Naive thymus-derived CD8-positive, alpha-beta T cell (primary cell): Measurements from ENCODE around the gene MOV10L1. TPM values are rescaled to one million over a fixed set of nuclear protein-coding genes. Genes with fewer than 3 reads are reported as not detected.

Experiments used
- ATAC-seq, 2 donors: fragments of 150-1000 bp; cut with Tn5 transposase in 1 of 2; sonication (Bioruptor Pico), chemical (Tn5 transposase) in 1 of 2; 1 replicate in 1 of 2; 2 replicates in 1 of 2; pipeline ENCODE4 v1.10.0; 2021; ENCODE audit warnings: mild to moderate bottlenecking in 2 of 2, moderate library complexity in 2 of 2
- POLR2A ChIA-PET: fragments of 350-600 bp; sonication (Branson Sonifier 250); formaldehyde crosslinking; loops from one replicate; lab custom pipeline; 2021; ENCODE audit warnings: antibody characterized with exemption; lab: Charles Lee
- DNase-seq, 10 donors: peaks; one replicate each; pipeline versions ENCODE4 v3.0.0 to v3.0.0-alpha.2; 2020 to 2022
- H3K27ac Mint-ChIP-seq, 10 donors: one replicate each; pipeline ENCODE4 v1.8.0; 2020 to 2022; ENCODE audit warnings: mild to moderate bottlenecking in 10 of 10, mixed read lengths in 10 of 10, moderate library complexity in 4 of 10, inconsistent platforms in 1 of 10
- H3K27me3 Mint-ChIP-seq, 5 donors: one replicate each; pipeline ENCODE4 v1.8.0; 2021 to 2022; ENCODE audit warnings: mixed read lengths in 5 of 5
- H3K36me3 Mint-ChIP-seq, 3 donors: one replicate each; pipeline ENCODE4 v1.8.0; 2020 to 2022; ENCODE audit warnings: mixed read lengths in 3 of 3, mild to moderate bottlenecking in 2 of 3, inconsistent platforms in 1 of 3
- H3K4me1 Mint-ChIP-seq, 4 donors: one replicate each; pipeline ENCODE4 v1.8.0; 2021 to 2022; ENCODE audit warnings: mixed read lengths in 4 of 4
- H3K4me3 Mint-ChIP-seq, 10 donors: one replicate each; pipeline ENCODE4 v1.8.0; 2020 to 2022; ENCODE audit warnings: mild to moderate bottlenecking in 10 of 10, mixed read lengths in 10 of 10, moderate library complexity in 6 of 10, inconsistent platforms in 1 of 10
- H3K9me3 Mint-ChIP-seq, 9 donors: one replicate each; pipeline ENCODE4 v1.8.0; 2020 to 2022; ENCODE audit warnings: mixed read lengths in 9 of 9, mild to moderate bottlenecking in 3 of 9, inconsistent platforms in 1 of 9, moderate library complexity in 1 of 9
- polyA plus RNA-seq, 3 donors: library from polyadenylated mRNA; unstranded; fragments of 300-500 nt; fragmentation: Illumina TruSeq; gene quantifications; one replicate each; pipeline ENCODE4 v1.2.3, GENCODE V29; 2021
- total RNA-seq, 8 experiments: library from RNA in 2 of 8; stranded (reverse) in 2 of 8; gene quantifications; one replicate each; pipeline ENCODE4 v1.2.3 and lab custom pipeline; 2021 to 2026

The MOV10L1 gene
- total and polyA plus RNA-seq, 5 experiments from 2014 or later = not detected

GRCh38 chr22:50207383-50208140, 117.8 kb downstream of the MOV10L1 start:
- H3K36me3 Mint-ChIP-seq = peaks cover 2 to 49% (median 5%) of the 10 kb centered on the region in 3 donors
- H3K9me3 Mint-ChIP-seq = no peaks in the 10 kb centered on the region
- peaks cover 13 to 48% (median 30%) of the 10 kb centered on the region in 4 donors for H3K4me1 Mint-ChIP-seq
- H3K4me3 Mint-ChIP-seq = no peak overlapping the region
- H3K27ac Mint-ChIP-seq = peak overlapping the region in 4 of 10 donors; percentile 9 to 76 (median 32)
- no peak for DNase-seq
- POLR2A ChIA-PET = interaction anchor here (0.9 to 1.5 kb wide), 2 partner anchors 13 to 44 kb away, joined by 3 to 4 read pairs; partner anchors contain the start of gene HDAC10
- no peak for ATAC-seq
- H3K27me3 Mint-ChIP-seq = no peaks in the 10 kb centered on the region

DNA sequence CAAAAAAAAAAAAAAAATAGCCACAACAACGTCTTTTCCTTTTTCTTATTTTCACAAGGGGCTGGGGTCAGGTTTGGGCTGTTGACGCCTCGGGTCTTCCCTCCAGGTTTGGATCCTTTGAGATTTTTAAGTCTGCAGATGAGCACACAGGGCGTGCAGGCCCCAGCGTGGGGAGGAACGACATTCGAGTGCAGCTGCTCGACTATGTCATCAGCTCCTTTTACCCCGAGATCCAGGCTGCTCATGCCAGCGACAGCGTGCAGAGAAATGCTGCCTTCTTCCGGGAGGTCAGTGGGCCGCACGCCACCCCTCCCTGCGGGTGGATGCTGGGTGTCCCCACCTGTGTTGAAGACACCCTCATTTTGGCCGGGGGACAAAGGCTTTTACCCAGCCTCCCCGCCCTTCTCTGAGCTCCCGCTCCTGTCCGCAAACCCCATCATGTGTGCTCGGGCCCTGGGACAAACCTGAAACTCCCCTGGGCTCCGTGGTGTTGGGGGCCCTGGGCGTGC, 118.7 kb downstream of the MOV10L1 start:
- Mint-ChIP-seq H3K36me3 (peaks cover 4 to 51% (median 9%) of the 10 kb centered on the region in 3 donors), H3K4me1 (peaks cover 17 to 50% (median 30%) of the 10 kb centered on the region in 4 donors), H3K4me3 (no peak overlapping the region), H3K27ac (peak overlapping the region in 3 of 10 donors; percentile 25 to 66 (median 27)), H3K27me3 (no peaks in the 10 kb centered on the region), H3K9me3 (no peaks in the 10 kb centered on the region)
- DNase-seq = peak in 1 of 10 donors; percentile 55
- no peak for ATAC-seq
- POLR2A ChIA-PET = interaction anchor here (0.7 to 1.1 kb wide), 2 partner anchors 18 to 22 kb away, joined by 3 read pairs; no protein-coding TSS in a partner anchor

GRCh38 chr22:50208939-50209892, 119.4 kb downstream of the MOV10L1 start:
- Mint-ChIP-seq H3K27me3 (no peaks in the 10 kb centered on the region), H3K9me3 (no peaks in the 10 kb centered on the region), H3K27ac (peak overlapping the region; percentile 30 to 97 (median 80)), H3K36me3 (peaks cover 4 to 50% (median 9%) of the 10 kb centered on the region in 3 donors), H3K4me3 (peak overlapping the region in 2 of 10 donors; percentile 0 to 68), H3K4me1 (peaks cover 17 to 44% (median 27%) of the 10 kb centered on the region in 4 donors)
- POLR2A ChIA-PET = interaction anchor here (0.7 to 1.1 kb wide), 2 partner anchors 19 to 22 kb away, joined by 3 read pairs; no protein-coding TSS in a partner anchor
- ATAC-seq (peak; percentile 37 to 45), DNase-seq (no peak)

DNA sequence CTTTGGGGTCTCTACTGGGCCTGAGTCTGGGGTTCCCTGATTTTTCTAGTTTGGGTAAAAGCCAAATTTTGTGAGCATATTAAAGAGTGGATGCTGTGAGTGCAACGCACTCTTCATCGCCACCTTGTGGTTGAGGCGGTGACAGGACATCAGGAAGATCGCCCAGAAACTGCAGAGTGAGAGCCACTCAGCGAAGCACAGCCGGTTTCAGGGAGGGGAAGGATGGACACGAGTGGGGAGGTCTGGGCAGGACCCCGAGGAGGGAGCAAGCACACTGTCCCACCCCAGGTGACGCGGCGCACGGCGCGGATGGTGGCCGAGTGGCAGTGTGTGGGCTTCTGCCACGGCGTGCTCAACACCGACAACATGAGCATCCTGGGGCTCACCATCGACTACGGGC, 120.1 kb downstream of the MOV10L1 start:
- Mint-ChIP-seq H3K4me3 (peak overlapping the region in 2 of 10 donors; percentile 0 to 68), H3K27me3 (no peaks in the 10 kb centered on the region), H3K9me3 (no peaks in the 10 kb centered on the region), H3K36me3 (peaks cover 4 to 54% (median 9%) of the 10 kb centered on the region in 3 donors), H3K4me1 (peaks cover 16 to 42% (median 24%) of the 10 kb centered on the region in 4 donors), H3K27ac (peak overlapping the region; percentile 30 to 97 (median 80))
- POLR2A ChIA-PET = no interaction called here
- ATAC-seq (peak; percentile 77 to 84), DNase-seq (peak; percentile 47 to 81 (median 67))

GRCh38 chr22:50210378-50211139, 120.8 kb downstream of the MOV10L1 start:
- peak in 1 of 10 donors; percentile 64 for DNase-seq
- Mint-ChIP-seq H3K4me1 (peaks cover 12 to 41% (median 22%) of the 10 kb centered on the region in 4 donors), H3K4me3 (no peak overlapping the region), H3K36me3 (peaks cover 8 to 54% (median 9%) of the 10 kb centered on the region in 3 donors), H3K9me3 (no peaks in the 10 kb centered on the region), H3K27me3 (no peaks in the 10 kb centered on the region), H3K27ac (peak overlapping the region in 2 of 10 donors; percentile 79 to 97)
- POLR2A ChIA-PET = interaction anchor here (1.0 to 1.2 kb wide), 2 partner anchors 12 to 24 kb away, joined by 3 read pairs; no protein-coding TSS in a partner anchor
- no peak for ATAC-seq

DNA sequence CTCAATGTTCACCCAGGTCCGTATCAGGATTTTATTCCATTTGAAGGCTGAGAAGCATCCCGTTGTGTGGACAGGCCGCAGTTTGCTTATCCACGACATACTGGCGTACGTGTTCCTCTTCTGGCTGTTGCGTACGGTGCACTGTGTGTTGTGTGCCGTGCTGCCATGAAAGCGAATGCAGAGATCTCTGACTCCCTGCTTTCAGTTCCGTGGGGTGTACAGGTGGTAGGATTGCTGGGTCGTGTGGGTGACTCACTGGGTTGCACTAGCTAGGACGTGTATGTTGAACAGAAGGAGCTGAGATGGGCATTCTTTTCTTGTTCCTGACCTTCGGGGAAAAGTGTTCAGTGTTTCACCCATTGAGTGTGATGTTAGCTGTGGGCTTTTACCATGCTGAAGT, 121.3 kb downstream of the MOV10L1 start:
- POLR2A ChIA-PET = interaction anchor here (1.0 to 1.2 kb wide), 2 partner anchors 11 to 24 kb away, joined by 3 read pairs; no protein-coding TSS in a partner anchor
- Mint-ChIP-seq H3K4me1 (peaks cover 12 to 40% (median 22%) of the 10 kb centered on the region in 4 donors), H3K27ac (peak overlapping the region in 4 of 10 donors; percentile 33 to 75 (median 62)), H3K4me3 (no peak overlapping the region), H3K36me3 (peaks cover 9 to 60% (median 9%) of the 10 kb centered on the region in 3 donors), H3K27me3 (no peaks in the 10 kb centered on the region), H3K9me3 (no peaks in the 10 kb centered on the region)
- ATAC-seq = no peak
- no peak for DNase-seq

Other genes with a start within 250 kb of the MOV10L1 start
- gene ZBED4, start 236.2 kb upstream of the MOV10L1 start, total RNA-seq = 10 to 100 TPM; 17.6 to 18.1 TPM
- 10 to 100 TPM in 1 of 3 donors, 1 to 10 TPM in 2; 5.5 to 11.4 (median 8.1) TPM for gene ZBED4, start 236.2 kb upstream of the MOV10L1 start, polyA plus RNA-seq
- gene ALG12, start 171.6 kb upstream of the MOV10L1 start, total RNA-seq = 10 to 100 TPM; 20.3 to 23.6 TPM
- 10 to 100 TPM; 10.8 to 17.0 (median 16.9) TPM for gene ALG12, start 171.6 kb upstream of the MOV10L1 start, polyA plus RNA-seq
- gene CRELD2, start 171.4 kb upstream of the MOV10L1 start, total RNA-seq = 10 to 100 TPM; 22.1 to 28.0 TPM
- gene CRELD2, start 171.4 kb upstream of the MOV10L1 start, polyA plus RNA-seq = 10 to 100 TPM; 35.8 to 43.6 (median 37.0) TPM
- gene PIM3, start 129.2 kb upstream of the MOV10L1 start, total RNA-seq = 10 to 100 TPM; 42.0 to 44.0 TPM
- gene PIM3, start 129.2 kb upstream of the MOV10L1 start, polyA plus RNA-seq = 10 to 100 TPM; 12.4 to 26.0 (median 13.6) TPM
- gene IL17REL, start 77.2 kb upstream of the MOV10L1 start, total RNA-seq = not detected
- gene IL17REL, start 77.2 kb upstream of the MOV10L1 start, polyA plus RNA-seq = not detected
- not detected for gene TTLL8, start 31.7 kb upstream of the MOV10L1 start, total RNA-seq
- not detected for gene TTLL8, start 31.7 kb upstream of the MOV10L1 start, polyA plus RNA-seq
- gene MLC1, start 4.6 kb upstream of the MOV10L1 start, total RNA-seq = under 1 TPM; 0.16 to 0.36 TPM
- gene MLC1, start 4.6 kb upstream of the MOV10L1 start, polyA plus RNA-seq = 1 to 10 TPM in 1 of 3 donors, under 1 TPM in 2; 0.12 to 1.8 (median 0.34) TPM
- under 1 TPM; 0.25 to 0.26 TPM for gene PANX2, start 80.7 kb downstream of the MOV10L1 start, total RNA-seq
- gene PANX2, start 80.7 kb downstream of the MOV10L1 start, polyA plus RNA-seq = not detected
- gene TRABD, start 95.9 kb downstream of the MOV10L1 start, total RNA-seq = 100 to 1,000 TPM; 103 to 113 TPM
- gene TRABD, start 95.9 kb downstream of the MOV10L1 start, polyA plus RNA-seq = 10 to 100 TPM; 28.7 to 46.7 (median 31.2) TPM
- 10 to 100 TPM; 40.3 to 42.4 TPM for gene SELENOO, start 111.0 kb downstream of the MOV10L1 start, total RNA-seq
- 1 to 10 TPM; 3.1 to 8.8 (median 5.2) TPM for gene SELENOO, start 111.0 kb downstream of the MOV10L1 start, polyA plus RNA-seq
- 100 to 1,000 TPM; 153 to 156 TPM for gene TUBGCP6, start 155.0 kb downstream of the MOV10L1 start, total RNA-seq
- gene TUBGCP6, start 155.0 kb downstream of the MOV10L1 start, polyA plus RNA-seq = 10 to 100 TPM in 2 of 3 donors, 1 to 10 TPM in 1; 9.3 to 25.2 (median 17.3) TPM
- 100 to 1,000 TPM; 107 to 114 TPM for gene HDAC10, start 161.3 kb downstream of the MOV10L1 start, total RNA-seq
- 1 to 10 TPM; 5.4 to 7.8 (median 6.4) TPM for gene HDAC10, start 161.3 kb downstream of the MOV10L1 start, polyA plus RNA-seq
- gene MAPK12, start 171.7 kb downstream of the MOV10L1 start, total RNA-seq = 1 to 10 TPM; 2.1 to 2.9 TPM
- under 1 TPM in 2 of 3 donors, not detected in 1; 0.02 to 0.03 TPM for gene MAPK12, start 171.7 kb downstream of the MOV10L1 start, polyA plus RNA-seq
- gene MAPK11, start 180.4 kb downstream of the MOV10L1 start, total RNA-seq = 1 to 10 TPM in 1 of 2 experiments, under 1 TPM in 1; 0.86 to 1.2 TPM
- under 1 TPM; 0.13 to 0.24 (median 0.16) TPM for gene MAPK11, start 180.4 kb downstream of the MOV10L1 start, polyA plus RNA-seq
- gene PLXNB2, start 217.6 kb downstream of the MOV10L1 start, total RNA-seq = 10 to 100 TPM; 14.3 to 16.7 TPM
- gene PLXNB2, start 217.6 kb downstream of the MOV10L1 start, polyA plus RNA-seq = 1 to 10 TPM in 2 of 3 donors, under 1 TPM in 1; 0.72 to 4.1 (median 1.1) TPM
- 1 to 10 TPM; 7.0 to 9.1 TPM for gene DENND6B, start 237.0 kb downstream of the MOV10L1 start, total RNA-seq
- 1 to 10 TPM in 2 of 3 donors, under 1 TPM in 1; 0.53 to 1.1 (median 1.0) TPM for gene DENND6B, start 237.0 kb downstream of the MOV10L1 start, polyA plus RNA-seq